HL-60 (cell line): ENCODE data around the gene NUB1.
"Not testable (repeated sequence)": the region's sequence is repeated elsewhere in the genome, so short reads cannot be mapped to it uniquely, and the experiment has no call there.

Experiments used
- DNase-seq, 2 experiments: peaks; one replicate each; pipeline ENCODE4 v3.0.0-alpha.2; 2010 to 2020; ENCODE audit warnings: low read depth in 1 of 2, low spot score in 1 of 2
- H3K27ac ChIP-seq: fragments of 250-450 bp; sonication (Bioruptor Pico); replicated peaks from 2 replicates; pipeline ENCODE4 v1.5.1; 2020; ENCODE audit warnings: mild to moderate bottlenecking, moderate library complexity
- H3K27me3 ChIP-seq: fragments of 250-450 bp; sonication (Bioruptor Pico); 2 replicates; pipeline ENCODE4 v1.5.1; 2021; ENCODE audit warnings: mild to moderate bottlenecking, moderate library complexity; ENCODE audit not compliant: insufficient read depth, poor library complexity, severe bottlenecking
- H3K4me3 ChIP-seq: replicated peaks from 2 replicates; pipeline ENCODE4 v1.5.1; 2011; ENCODE audit warnings: mild to moderate bottlenecking, control low read depth, low read length; ENCODE audit not compliant: insufficient read depth
- CTCF ChIP-seq: IDR thresholded peaks from one replicate; pipeline ENCODE4 v1.5.1; 2011; ENCODE audit warnings: low read length, control low read depth, inconsistent platforms; ENCODE audit not compliant: insufficient read depth
- GABPA ChIP-seq: IDR thresholded peaks from 2 replicates; pipeline ENCODE4 v1.6.1; 2012; ENCODE audit warnings: low read depth
- POLR2AphosphoS5 ChIP-seq: IDR thresholded peaks from 2 replicates; pipeline ENCODE4 v1.6.1; 2012; ENCODE audit warnings: low read depth
- REST ChIP-seq: IDR thresholded peaks from 2 replicates; pipeline ENCODE4 v1.6.1; 2012; ENCODE audit warnings: low read depth; ENCODE audit not compliant: insufficient replicate concordance
- SPI1 ChIP-seq: IDR thresholded peaks from 2 replicates; pipeline ENCODE4 v1.6.1; 2012; ENCODE audit warnings: low read depth, mild to moderate bottlenecking, borderline replicate concordance

The NUB1 gene

GRCh38 chr7:151301471-151302462 is 39.8 kb upstream of the NUB1 start:
- Histone ChIP-seq H3K4me3 (no peak overlapping the region), H3K27ac (no peak overlapping the region), H3K27me3 (peaks cover 14% of the 10 kb centered on the region)
- DNase-seq: no peak
- TF ChIP-seq GABPA (no peak), REST (no peak), CTCF (no peak), POLR2AphosphoS5 (no peak), SPI1 (no peak)

- not testable (repeated sequence) for H3K4me3 ChIP-seq, DNase-seq
Observed at GRCh38 chr7:151304251-151304650, 37.4 kb upstream of the NUB1 start.

GRCh38 chr7:151304856-151305255 is 36.8 kb upstream of the NUB1 start:
- H3K4me3 ChIP-seq: no peak overlapping the region
- no peak for DNase-seq
- H3K27ac ChIP-seq: no peak overlapping the region
- no peak for TF ChIP-seq POLR2AphosphoS5
- TF ChIP-seq CTCF: no peak
- TF ChIP-seq SPI1: no peak
- no peak for TF ChIP-seq GABPA
- TF ChIP-seq REST: no peak
- peaks cover 14% of the 10 kb centered on the region for H3K27me3 ChIP-seq

More at GRCh38 chr7:151304251-151304650, 37.4 kb upstream of the NUB1 start:
- not testable (repeated sequence) for H3K27ac ChIP-seq
- peaks cover 14% of the 10 kb centered on the region for H3K27me3 ChIP-seq

GRCh38 chr7:151306374-151306773 is 35.2 kb upstream of the NUB1 start:
- Histone ChIP-seq H3K27me3 (peaks cover 14% of the 10 kb centered on the region), H3K27ac (no peak overlapping the region), H3K4me3 (no peak overlapping the region)
- DNase-seq: no peak
- no peak for TF ChIP-seq REST
- no peak for TF ChIP-seq GABPA
- TF ChIP-seq POLR2AphosphoS5: no peak
- no peak for TF ChIP-seq CTCF
- no peak for TF ChIP-seq SPI1
